Stimulated activated CD4-positive, alpha-beta T cell treated with anti-CD3 and anti-CD28 coated beads, Interleukin-15, amount 100 ng/mL, for 1 hour (primary cell): Measurements from ENCODE around the gene C8G.

ENCODE experiments used
- DNase-seq, 2 donors: peaks; one replicate each; pipeline ENCODE4 v3.0.0-alpha.2; 2020; ENCODE audit warnings: low read depth in 1 of 2, low spot score in 1 of 2

C8G gene

DNA sequence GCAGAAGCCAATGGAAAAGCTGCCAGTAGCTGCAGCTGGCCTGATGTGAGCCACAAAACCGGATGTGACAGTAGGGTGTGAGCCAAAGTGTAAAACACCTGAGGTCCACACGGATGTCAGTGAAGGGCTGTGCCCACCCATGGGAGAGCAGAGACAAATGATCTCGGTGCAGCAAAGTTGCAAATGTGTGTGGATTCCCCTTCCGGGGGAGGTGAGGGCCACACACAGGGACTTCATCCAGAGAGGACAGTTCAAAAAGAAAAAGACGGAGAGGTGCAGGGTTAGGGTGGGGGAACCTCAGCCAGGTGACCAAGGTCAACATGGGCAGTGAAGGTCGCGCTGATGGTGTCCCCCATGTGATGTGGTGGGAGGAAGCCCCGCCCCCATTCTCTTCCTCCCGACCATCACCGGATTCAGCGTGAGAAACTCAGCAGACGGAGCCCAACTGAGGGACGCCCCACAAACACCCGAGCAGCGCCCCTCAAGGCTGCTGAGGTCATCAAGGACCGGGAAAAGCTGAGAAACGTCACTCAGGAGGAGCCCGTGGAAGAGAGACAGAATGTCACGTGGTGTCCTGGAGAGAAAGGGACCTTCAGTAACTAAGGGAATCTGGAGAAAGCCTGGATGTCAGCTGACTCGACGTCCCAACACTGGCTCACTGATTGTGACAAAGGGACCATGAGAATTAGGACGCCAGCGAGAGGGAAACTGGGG is 20.9 kb downstream of the C8G start:
- DNase-seq: no peak

GRCh38 chr9:136968333-136969127 is 23.5 kb downstream of the C8G start:
- DNase-seq: no peak

DNA sequence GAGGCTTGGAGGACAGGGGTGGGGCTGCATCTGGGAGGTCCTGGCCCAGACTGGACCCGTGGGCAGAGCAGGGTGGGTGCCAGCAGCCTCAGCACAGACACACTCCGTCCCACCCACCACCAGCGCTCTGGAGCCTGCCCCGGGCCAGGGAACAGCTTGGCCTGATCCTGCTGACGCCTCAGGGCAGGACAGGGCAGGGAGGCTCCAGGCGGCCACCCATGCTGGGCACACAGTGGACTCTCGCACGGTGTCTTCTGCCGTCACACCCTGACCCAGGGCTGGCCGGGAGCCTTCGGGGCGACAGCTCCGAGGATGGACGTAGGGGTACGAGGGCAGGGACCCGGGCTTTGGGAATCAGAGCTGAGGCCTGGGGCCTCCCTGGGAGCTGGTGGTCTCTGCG is 24.1 kb downstream of the C8G start:
- DNase-seq: no peak

DNA sequence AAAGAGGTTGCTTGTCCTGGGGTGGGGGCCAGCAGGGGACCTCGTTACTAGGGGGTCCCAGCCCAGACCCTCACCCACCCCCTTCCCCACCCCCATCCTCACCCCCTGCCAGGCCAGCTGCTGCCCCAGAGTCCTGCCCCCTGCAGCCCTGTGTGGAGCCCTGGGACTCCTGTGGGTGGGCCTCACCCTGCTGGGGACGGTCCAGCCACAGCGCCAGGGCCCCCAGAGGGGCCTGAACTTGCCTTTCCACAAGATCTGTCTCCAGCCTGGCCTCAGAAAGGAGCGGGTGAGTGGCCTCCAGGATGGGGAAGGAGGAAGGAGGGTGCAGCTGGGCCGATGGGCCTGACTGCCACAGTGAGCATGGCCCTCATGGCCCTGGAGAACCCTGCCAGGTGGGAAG is 24.7 kb downstream of the C8G start:
- no peak for DNase-seq

DNA sequence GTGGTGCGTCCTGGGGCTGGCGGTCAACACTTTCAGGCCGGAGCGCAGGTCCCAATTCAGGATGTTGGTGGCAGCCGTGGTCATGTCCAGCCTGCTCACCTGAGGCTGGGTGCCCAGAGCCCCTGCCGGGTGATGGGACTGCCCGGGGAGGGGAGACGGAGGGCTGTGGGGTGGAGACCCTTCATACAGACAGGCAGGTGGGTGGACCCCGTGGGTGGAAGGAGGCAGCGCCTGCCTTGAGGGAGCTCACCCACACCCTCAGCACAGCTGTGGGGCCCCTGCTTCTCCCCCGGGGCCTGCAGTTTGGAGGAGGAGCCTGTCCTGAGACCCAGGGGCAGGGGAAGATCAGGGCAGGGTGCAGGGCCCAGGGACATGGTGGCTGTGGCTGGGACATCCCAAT is 25.3 kb downstream of the C8G start:
- DNase-seq: no peak

- no peak for DNase-seq
Observed at GRCh38 chr9:136971746-136972145, 26.7 kb downstream of the C8G start.

DNA sequence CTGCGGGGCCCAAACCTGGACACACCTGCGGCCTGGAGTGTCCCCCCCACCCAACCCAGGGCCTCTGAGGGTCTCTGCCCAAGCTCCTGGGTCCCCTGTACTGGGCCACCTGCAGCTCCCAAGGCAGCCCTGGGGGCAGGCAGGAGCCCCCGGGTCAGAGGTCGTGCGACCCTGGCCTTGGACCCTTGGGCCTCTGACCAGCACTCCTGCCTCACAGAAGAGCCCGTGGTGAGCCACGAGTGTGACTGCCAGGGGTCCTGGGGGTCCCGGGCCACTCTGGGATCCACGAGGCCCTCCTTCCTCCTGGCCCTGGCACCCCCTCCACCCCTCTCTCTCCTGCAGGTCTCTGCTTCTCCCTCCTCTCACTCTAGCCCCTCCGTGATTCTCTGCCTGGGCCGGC is 27.3 kb downstream of the C8G start:
- no peak for DNase-seq

- no peak for DNase-seq
Observed at GRCh38 chr9:136972743-136973142, 27.7 kb downstream of the C8G start.

GRCh38 chr9:136973618-136974617 is 28.9 kb downstream of the C8G start:
- no peak for DNase-seq

- DNase-seq: no peak
Observed at GRCh38 chr9:136974817-136975535, 29.9 kb downstream of the C8G start.

GRCh38 chr9:136975644-136976043 is 30.6 kb downstream of the C8G start:
- no peak for DNase-seq

DNA sequence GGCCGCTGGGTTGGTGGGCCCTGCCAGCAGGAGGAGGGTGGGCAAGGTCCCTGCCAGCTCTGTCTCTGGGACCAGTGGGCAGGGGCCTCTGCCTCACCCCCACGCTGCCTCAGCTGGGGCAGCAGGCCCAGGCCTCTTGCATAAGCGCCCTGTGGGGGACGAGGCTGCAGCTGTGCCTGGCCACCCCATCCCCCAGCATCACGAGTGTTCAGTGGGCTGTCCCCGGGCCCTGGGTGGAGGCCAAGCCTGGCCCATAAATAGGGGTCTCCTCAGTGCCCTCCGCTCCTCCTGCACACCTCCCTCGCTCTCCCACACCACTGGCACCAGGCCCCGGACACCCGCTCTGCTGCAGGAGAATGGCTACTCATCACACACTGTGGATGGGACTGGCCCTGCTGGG is 32.2 kb downstream of the C8G start, which contains the start of gene PTGDS:
PTGDS (plus strand) TSS at position 282 of the 400 bp plus-strand sequence; CDS start at position 357, 75 bp downstream.
- DNase-seq: no peak

DNA sequence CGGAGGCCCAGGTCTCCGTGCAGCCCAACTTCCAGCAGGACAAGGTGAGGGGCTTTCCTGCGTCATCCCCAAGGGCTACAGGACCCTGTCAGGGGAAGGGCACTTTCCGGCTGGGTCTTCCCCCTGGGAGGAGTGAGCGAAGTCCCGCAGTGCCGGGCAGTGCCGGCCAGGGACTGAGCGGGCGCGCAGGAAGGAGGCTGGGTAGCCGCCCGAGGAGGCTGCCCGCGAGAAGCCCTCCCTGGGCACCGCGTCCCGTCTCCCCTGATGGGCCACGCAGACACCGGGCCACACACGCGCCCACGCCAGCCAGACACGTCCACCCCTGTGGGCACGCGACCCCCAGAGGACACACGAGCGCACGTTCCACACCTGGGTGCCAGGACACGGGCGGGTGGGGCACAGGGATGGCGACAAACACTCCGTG is 32.6 kb downstream of the C8G start:
- DNase-seq: no peak

GRCh38 chr9:136978073-136978864 is 33.2 kb downstream of the C8G start:
- peak; percentile 35 to 58 for DNase-seq

GRCh38 chr9:136978865-136979544 is 34.0 kb downstream of the C8G start:
- no peak for DNase-seq

- no peak for DNase-seq
Observed at GRCh38 chr9:136979769-136980587, 34.9 kb downstream of the C8G start.

DNA sequence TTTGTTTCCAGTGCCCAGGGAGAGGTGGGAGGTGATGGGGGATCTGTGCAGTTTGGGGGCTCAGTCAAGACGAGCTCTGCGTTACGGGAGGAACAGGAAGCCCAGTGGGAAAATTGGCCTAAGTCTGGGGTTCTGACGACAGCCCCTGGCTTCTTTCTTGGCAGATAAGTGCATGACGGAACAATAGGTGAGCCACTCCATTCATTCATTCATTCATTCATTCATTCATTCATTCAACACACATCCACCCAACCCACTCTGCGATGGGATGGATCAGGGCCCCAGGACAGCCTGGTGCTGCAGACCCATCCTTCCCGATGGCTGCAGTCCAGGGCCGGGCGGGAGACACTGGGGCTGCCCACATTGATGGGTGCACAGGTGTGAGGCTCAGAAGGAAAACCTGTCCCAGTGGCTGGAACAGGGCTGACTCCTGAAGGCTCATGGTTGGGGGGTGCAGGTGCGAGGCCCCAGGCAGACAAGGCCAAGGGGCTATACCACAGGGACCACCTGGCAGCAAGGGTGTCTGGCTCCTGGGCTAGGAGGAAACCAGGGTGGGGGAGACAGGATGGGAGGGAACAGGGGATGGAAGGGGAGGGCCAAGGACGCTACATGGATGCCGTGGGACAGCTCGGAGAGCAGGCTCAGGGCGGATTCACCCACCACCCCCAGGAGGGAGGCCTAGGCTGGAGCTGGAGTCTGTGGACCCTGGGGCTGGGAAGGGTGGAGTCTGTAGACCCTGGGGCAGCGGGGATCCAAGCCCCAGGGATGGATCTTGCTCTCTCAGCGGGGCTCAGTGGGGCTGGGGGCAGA is 35.8 kb downstream of the C8G start:
- DNase-seq: no peak
